IPS-18c (cell line): Measurements from ENCODE around the gene ARID1A.

ENCODE experiments used
- H3K4me3 ChIP-seq: 2 replicates; pipeline ENCODE4 v1.7.0; 2013; ENCODE audit warnings: low read depth, mild to moderate bottlenecking, low read length, moderate library complexity; ENCODE audit not compliant: insufficient read depth
- H3K9me3 ChIP-seq: one replicate; pipeline ENCODE4 v1.6.1; 2013; ENCODE audit warnings: mild to moderate bottlenecking, low read length, moderate library complexity; ENCODE audit not compliant: control insufficient read depth, insufficient read depth

The ARID1A gene

DNA sequence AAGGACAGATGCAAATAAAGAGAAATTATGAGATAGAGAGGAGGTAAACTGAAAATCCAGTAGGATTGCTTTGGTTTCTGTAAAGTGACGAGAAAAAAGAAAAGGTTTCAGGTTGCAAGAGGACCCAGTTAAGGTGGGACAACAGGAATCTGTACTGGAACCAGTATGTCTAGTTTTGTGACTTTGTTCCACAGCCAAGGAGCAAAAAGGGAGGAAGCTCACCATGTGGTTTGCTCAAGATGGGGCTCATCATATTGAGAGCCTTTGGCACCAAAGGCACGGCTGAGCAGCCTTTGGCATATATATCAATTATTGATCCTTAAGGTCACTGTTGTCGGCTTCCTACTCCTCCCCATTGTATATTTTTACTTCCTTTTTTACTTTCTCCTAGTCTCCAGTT, 128.9 kb downstream of the ARID1A start:
- H3K4me3 ChIP-seq, result no peak overlapping the region

DNA sequence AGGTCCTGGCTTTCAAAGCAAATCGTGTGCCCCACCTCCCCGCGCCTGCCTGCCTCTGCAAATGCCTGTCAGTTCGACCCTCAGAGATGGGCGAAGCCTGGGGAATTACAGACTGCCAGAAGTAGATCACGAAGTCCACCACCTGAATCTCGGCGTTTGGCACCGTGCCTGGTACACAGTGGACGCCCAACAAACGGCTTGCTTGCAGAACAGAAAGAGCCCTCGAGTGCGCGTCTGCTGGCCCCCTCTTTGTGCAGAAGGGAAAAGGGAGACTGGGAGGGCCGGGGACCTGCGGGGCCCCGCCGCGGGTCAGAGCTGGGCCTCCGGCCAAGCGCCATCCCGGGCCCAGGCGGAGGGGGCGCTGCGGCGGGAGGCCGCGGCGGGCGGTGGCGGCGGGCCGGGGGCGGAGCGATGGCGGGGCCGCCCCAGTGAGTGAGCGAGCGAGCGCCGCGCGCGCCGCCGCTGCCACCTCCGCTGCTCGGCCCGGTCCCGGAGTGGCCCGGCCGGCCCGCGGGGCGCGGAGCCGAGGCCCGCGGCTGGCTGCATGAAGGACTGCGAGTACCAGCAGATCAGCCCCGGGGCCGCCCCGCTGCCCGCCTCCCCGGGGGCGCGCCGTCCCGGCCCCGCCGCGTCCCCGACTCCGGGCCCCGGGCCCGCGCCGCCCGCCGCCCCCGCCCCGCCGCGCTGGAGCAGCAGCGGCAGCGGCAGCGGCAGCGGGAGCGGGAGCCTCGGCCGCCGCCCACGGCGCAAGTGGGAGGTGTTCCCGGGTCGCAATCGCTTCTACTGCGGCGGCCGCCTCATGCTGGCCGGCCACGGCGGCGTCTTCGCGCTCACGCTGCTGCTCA, 130.7 kb downstream of the ARID1A start, which contains the start of gene ZDHHC18:
ZDHHC18 (plus strand) TSS at position 428 of the 845 bp plus-strand sequence; CDS start at position 545, 117 bp downstream.
- Histone ChIP-seq H3K4me3 (peak within 1 kb of the TSS; percentile 67), H3K9me3 (no peaks in the 10 kb centered on the region)

More for the DNA sequence above, 128.9 kb downstream of the ARID1A start:
- H3K9me3 ChIP-seq, result no peaks in the 10 kb centered on the region

- Histone ChIP-seq H3K9me3 (no peaks in the 10 kb centered on the region), H3K4me3 (peak overlapping the region; percentile 67)
Observed at GRCh38 chr1:26827106-26827604, 131.3 kb downstream of the ARID1A start.

GRCh38 chr1:26827663-26828062, 131.8 kb downstream of the ARID1A start:
- Histone ChIP-seq H3K9me3 (no peaks in the 10 kb centered on the region), H3K4me3 (peak overlapping the region; percentile 67)

GRCh38 chr1:26828411-26828991, 132.7 kb downstream of the ARID1A start:
- peak overlapping the region; percentile 28; the same call in 1 of the 2 replicates for H3K4me3 ChIP-seq

GRCh38 chr1:26829184-26829911, 133.5 kb downstream of the ARID1A start:
- H3K9me3 ChIP-seq, result no peaks in the 10 kb centered on the region
- peak overlapping the region; percentile 28; the same call in 1 of the 2 replicates for H3K4me3 ChIP-seq

More at GRCh38 chr1:26828411-26828991, 132.7 kb downstream of the ARID1A start:
- no peaks in the 10 kb centered on the region for H3K9me3 ChIP-seq

DNA sequence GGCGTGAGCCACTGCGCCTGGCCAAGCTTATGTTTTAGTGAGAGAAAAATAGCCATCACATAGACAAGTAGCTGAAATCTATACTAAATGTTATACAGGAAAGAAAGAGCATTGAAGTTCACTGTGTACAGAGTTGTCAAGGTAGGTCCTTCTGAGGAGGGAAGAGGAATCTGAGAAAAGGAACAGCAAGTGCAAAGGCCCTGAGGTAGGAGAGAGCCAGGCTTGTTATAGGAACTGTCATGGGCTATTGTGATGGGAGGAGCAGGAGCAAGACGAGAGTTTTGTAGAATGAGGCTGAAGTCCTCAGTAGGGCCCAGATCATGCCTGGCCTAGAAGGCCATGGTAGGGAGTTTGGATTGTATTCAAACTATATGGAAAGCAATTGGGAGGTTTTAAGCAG, 135.2 kb downstream of the ARID1A start:
- no peaks in the 10 kb centered on the region for H3K9me3 ChIP-seq

More for the DNA sequence above, 135.2 kb downstream of the ARID1A start:
- no peak overlapping the region for H3K4me3 ChIP-seq
